HG02623 (cell line): Measurements from ENCODE around the gene TMEM109.

Source experiments
- ATAC-seq: cut with Tn5 transposase; IDR thresholded peaks from one replicate; pipeline ENCODE4 v1.9.1; 2021; ENCODE audit warnings: moderate library complexity; ENCODE audit not compliant: unreplicated experiment

TMEM109 gene

GRCh38 chr11:60960405-60960804 lies 46.4 kb downstream of the TMEM109 start:
- ATAC-seq = no peak

GRCh38 chr11:60964801-60965200 lies 50.8 kb downstream of the TMEM109 start:
- ATAC-seq = no peak

DNA sequence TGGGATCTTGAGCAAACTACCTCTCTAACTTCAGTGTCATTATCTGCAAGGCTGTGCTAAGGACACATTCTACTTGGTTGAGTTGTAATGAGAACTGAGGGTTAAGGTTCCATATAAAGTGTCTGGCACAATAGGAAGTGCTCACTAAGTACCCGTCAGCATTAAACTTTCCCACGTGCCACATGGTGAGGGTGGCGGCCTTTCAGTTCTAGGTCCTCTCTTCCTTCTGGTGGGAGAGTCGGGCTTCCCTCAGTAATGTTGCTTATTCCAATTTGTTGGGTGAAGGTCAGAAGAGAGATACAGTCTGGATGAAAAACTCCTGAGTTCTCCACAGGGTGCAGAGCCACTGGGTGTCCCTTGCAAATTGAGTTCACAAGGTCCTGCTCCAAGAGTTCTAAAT lies 52.9 kb downstream of the TMEM109 start:
- ATAC-seq = no peak

DNA sequence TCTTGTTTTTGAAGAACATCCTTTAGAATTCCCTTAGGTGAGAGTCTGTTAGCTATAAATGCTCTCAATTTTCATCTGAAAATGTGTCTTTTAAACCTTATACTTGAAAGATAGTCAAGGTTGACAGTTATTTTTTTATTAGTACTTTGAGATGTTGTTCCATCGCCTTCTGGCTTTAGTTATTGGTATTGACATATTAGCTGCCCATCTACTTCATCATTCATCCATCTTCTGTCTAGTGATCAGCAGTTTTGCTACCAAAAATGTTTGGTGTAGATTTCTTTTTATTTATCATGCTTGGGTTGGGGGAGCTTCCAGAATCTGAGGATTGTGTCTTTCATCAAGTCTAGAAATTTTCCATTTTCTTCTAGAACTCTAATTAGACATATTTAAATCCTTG lies 54.3 kb downstream of the TMEM109 start:
- no peak for ATAC-seq

DNA sequence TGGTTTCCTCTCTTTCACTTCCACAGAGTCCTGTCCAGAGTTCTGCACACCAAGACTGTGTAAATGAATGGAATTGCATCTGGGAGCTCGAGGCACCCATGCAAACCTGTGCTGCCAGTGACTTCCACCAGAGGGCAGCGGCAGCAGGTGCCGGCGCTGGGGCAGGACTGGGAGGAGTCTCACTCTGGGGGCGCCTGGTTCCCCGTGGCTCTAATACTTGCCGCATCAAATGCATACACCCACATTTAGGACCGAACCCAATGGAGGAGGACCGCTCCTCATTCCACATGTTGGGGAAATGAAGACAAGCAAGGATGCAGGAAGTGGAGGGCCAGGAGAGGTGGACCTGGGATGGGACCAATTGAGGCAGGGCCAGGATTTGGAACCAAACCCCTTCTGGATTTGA lies 56.4 kb downstream of the TMEM109 start:
- no peak for ATAC-seq

GRCh38 chr11:60970890-60971289 lies 56.9 kb downstream of the TMEM109 start:
- ATAC-seq = no peak

DNA sequence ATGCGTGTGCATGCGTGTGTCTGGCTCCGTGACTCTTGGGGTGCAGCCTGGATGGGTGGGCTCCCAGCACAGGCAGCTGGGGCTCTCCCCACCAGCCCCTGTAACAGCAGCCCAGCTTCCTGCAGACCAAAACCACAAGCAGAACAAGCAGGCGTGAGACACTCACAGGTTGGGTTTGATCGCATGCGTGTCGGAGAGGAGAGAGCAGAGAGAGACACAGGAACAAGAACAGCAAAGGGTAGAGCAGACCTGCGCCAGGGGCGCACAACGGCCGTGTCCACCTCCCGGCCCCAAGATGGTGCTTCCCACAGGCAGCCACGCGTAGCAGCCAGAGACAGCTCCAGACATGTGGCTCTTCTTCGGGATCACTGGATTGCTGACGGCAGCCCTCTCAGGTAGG lies 57.6 kb downstream of the TMEM109 start, which contains the start of gene CD6:
TSS of gene CD6 (plus strand) at position 161 of the 400 bp plus-strand sequence. CDS start at position 347, 186 bp downstream.
- ATAC-seq = no peak

GRCh38 chr11:60972182-60973030 lies 58.4 kb downstream of the TMEM109 start:
- ATAC-seq = no peak
